ENCODE results near the gene ZNF574.

GRCh38 chr19:42114412-42114811 lies 38.4 kb downstream of the ZNF574 start:
- TF ChIP-seq, protein P1, sequence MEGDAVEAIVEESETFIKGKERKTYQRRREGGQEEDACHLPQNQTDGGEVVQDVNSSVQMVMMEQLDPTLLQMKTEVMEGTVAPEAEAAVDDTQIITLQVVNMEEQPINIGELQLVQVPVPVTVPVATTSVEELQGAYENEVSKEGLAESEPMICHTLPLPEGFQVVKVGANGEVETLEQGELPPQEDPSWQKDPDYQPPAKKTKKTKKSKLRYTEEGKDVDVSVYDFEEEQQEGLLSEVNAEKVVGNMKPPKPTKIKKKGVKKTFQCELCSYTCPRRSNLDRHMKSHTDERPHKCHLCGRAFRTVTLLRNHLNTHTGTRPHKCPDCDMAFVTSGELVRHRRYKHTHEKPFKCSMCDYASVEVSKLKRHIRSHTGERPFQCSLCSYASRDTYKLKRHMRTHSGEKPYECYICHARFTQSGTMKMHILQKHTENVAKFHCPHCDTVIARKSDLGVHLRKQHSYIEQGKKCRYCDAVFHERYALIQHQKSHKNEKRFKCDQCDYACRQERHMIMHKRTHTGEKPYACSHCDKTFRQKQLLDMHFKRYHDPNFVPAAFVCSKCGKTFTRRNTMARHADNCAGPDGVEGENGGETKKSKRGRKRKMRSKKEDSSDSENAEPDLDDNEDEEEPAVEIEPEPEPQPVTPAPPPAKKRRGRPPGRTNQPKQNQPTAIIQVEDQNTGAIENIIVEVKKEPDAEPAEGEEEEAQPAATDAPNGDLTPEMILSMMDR (IDR thresholded peaks at IDR 0.05), result no peak
- TF ChIP-seq POLR2A (IDR thresholded peaks at IDR 0.05), result no peak
- no peak for TF ChIP-seq POLR2AphosphoS5 (IDR thresholded peaks at IDR 0.05)
- TF ChIP-seq EP300 (IDR thresholded peaks at IDR 0.05), result no peak
